GM23338 (cell line): Measurements from ENCODE around the gene PAMR1. TPM values are rescaled to one million over a fixed set of nuclear protein-coding genes. Genes with fewer than 3 reads are reported as not detected.

Experiments
- ATAC-seq: fragments of 200-7000 bp; cut with Tn5 transposase; 3 replicates; pipeline ENCODE4 v1.9.1; 2020
- DNase-seq: peaks from one replicate; pipeline ENCODE4 v3.0.0-alpha.2; 2015; ENCODE audit warnings: low spot score
- H2AFZ ChIP-seq: fragments of 200-600 bp; sonication (generic); 2 replicates; pipeline ENCODE4 v1.8.0; 2016; ENCODE audit warnings: antibody characterized with exemption, mild to moderate bottlenecking, moderate library complexity
- H3F3A ChIP-seq: fragments of 200-600 bp; sonication (generic); replicated peaks from 2 replicates; pipeline ENCODE4 v1.8.0; 2017; ENCODE audit warnings: antibody characterized with exemption, mixed run types, low read depth
- H3K27ac ChIP-seq: fragments of 200-600 bp; sonication (generic); 2 replicates; pipeline ENCODE4 v1.6.1; 2016; ENCODE audit warnings: low read depth
- H3K27me3 ChIP-seq: fragments of 200-600 bp; sonication (generic); 2 replicates; pipeline ENCODE4 v1.8.0; 2016; ENCODE audit warnings: mild to moderate bottlenecking, mixed run types, moderate library complexity; ENCODE audit not compliant: insufficient read depth
- H3K36me3 ChIP-seq: fragments of 200-600 bp; sonication (generic); 2 replicates; pipeline ENCODE4 v1.8.0; 2016; ENCODE audit warnings: mild to moderate bottlenecking; ENCODE audit not compliant: insufficient read depth
- H3K4me1 ChIP-seq: fragments of 200-600 bp; sonication (generic); 2 replicates; pipeline ENCODE4 v1.8.0; 2016; ENCODE audit warnings: mild to moderate bottlenecking, moderate library complexity; ENCODE audit not compliant: insufficient read depth
- H3K4me2 ChIP-seq: fragments of 200-600 bp; sonication (generic); 2 replicates; pipeline ENCODE4 v1.7.1; 2017; ENCODE audit warnings: mixed run types
- H3K4me3 ChIP-seq: fragments of 200-600 bp; sonication (generic); 2 replicates; pipeline ENCODE4 v1.6.1; 2016; ENCODE audit warnings: mixed run types
- H3K79me2 ChIP-seq: fragments of 200-600 bp; sonication (generic); replicated peaks from 2 replicates; pipeline ENCODE4 v1.8.0; 2017; ENCODE audit warnings: mild to moderate bottlenecking; ENCODE audit not compliant: insufficient read depth
- H3K9me2 ChIP-seq: fragments of 200-600 bp; sonication (generic); 2 replicates; pipeline ENCODE4 v1.8.0; 2017; ENCODE audit not compliant: insufficient read depth
- H4K20me1 ChIP-seq: fragments of 200-600 bp; sonication (generic); replicated peaks from 2 replicates; pipeline ENCODE4 v1.8.0; 2017; ENCODE audit warnings: mild to moderate bottlenecking; ENCODE audit not compliant: insufficient read depth
- H3K27ac Mint-ChIP-seq: 2 replicates; pipeline ENCODE4 v1.8.0; 2020; ENCODE audit warnings: inconsistent platforms, mild to moderate bottlenecking, moderate library complexity, mixed read lengths
- H3K27me3 Mint-ChIP-seq: 3 replicates; pipeline ENCODE4 v1.8.0; 2022; ENCODE audit warnings: low read depth, mild to moderate bottlenecking, moderate library complexity, mixed read lengths, inconsistent platforms; ENCODE audit not compliant: insufficient read depth, poor library complexity
- H3K36me3 Mint-ChIP-seq: 3 replicates; pipeline ENCODE4 v1.8.0; 2021; ENCODE audit warnings: low read depth, mild to moderate bottlenecking, inconsistent platforms, moderate library complexity, mixed read lengths
- H3K4me1 Mint-ChIP-seq: 3 replicates; pipeline ENCODE4 v1.8.0; 2020; ENCODE audit warnings: mild to moderate bottlenecking, inconsistent platforms, mixed read lengths
- H3K4me3 Mint-ChIP-seq: 3 replicates; pipeline ENCODE4 v1.8.0; 2021; ENCODE audit warnings: moderate library complexity, mild to moderate bottlenecking, inconsistent platforms, mixed read lengths
- H3K9me3 Mint-ChIP-seq: 3 replicates; pipeline ENCODE4 v1.8.0; 2020; ENCODE audit warnings: moderate library complexity, mild to moderate bottlenecking, inconsistent platforms, mixed read lengths
- CREB1 ChIP-seq: fragments of 250-450 bp; sonication (Bioruptor Pico); IDR thresholded peaks from 2 replicates; pipeline ENCODE4 v1.5.0; 2020; ENCODE audit warnings: low read depth, mild to moderate bottlenecking, moderate library complexity
- EZH2phosphoT487 ChIP-seq: fragments of 200-600 bp; sonication (generic); IDR thresholded peaks from one replicate; pipeline ENCODE4 v1.8.1; 2018; ENCODE audit warnings: antibody characterized with exemption; ENCODE audit not compliant: unreplicated experiment
- NANOG ChIP-seq: IDR thresholded peaks from 2 replicates; pipeline ENCODE4 v1.6.1; 2016; ENCODE audit warnings: antibody characterized with exemption, borderline replicate concordance
- STAT1 ChIP-seq: IDR thresholded peaks from one replicate; pipeline ENCODE4 v1.6.1; 2016; ENCODE audit warnings: antibody characterized with exemption; ENCODE audit not compliant: unreplicated experiment
- ZNF114 ChIP-seq: fragments of 250-450 bp; sonication (Bioruptor Pico); IDR thresholded peaks from 2 replicates; pipeline ENCODE4 v1.5.0; 2020; ENCODE audit warnings: mild to moderate bottlenecking, moderate library complexity
- polyA plus RNA-seq: library from polyadenylated mRNA; unstranded; fragments of >200 nt; fragmentation: Nextera tagmentation; extraction: Ambion mirVana; gene quantifications from 2 replicates; pipeline ENCODE4 v1.2.1, GENCODE V29; 2016
- total RNA-seq: library from RNA; depleted of rRNA; stranded (reverse); fragments of >200 nt; shearing (Covaris generic); gene quantifications from 2 replicates; pipeline ENCODE4 v1.2.3, GENCODE V29; 2014
- TF ChIP-seq, protein P1 (sequence below): IDR thresholded peaks from one replicate; pipeline ENCODE4 v1.6.1; 2018; ENCODE audit warnings: antibody characterized with exemption; ENCODE audit not compliant: unreplicated experiment
- TF ChIP-seq, protein P2 (sequence below): fragments of 250-450 bp; sonication (Bioruptor Pico); IDR thresholded peaks from 2 replicates; pipeline ENCODE4 v1.5.0; 2020; ENCODE audit warnings: mild to moderate bottlenecking, moderate library complexity

Gene PAMR1
- total and polyA plus RNA-seq, 2 experiments from 2014 or later = 1.6 to 3.1 TPM

DNA sequence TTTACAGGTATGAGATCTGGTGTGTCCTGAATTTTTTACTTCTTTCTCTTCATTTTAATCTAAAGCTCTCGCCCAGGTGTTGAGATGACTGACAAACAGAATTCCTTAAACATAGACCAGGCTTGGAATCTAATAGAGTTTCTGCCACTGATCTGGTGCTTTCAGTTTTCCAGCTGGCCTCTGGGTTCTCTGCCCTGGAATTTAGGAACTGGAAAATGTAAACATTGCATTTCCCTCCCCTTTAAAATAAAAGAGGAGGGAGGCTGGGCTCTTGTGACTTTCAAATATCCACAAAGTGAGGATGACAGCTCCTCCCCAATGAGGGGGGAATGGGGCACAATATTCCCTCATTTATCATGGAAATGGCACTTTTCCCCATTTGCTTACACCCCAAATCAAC lies 5.0 kb downstream of the PAMR1 start:
- Histone ChIP-seq H3K4me3 (no peak overlapping the region), H3K4me1 (peaks cover 21% of the 10 kb centered on the region), H3K79me2 (no peaks in the 10 kb centered on the region), H2AFZ (no peak overlapping the region), H3F3A (no peaks in the 10 kb centered on the region), H4K20me1 (no peaks in the 10 kb centered on the region), H3K27ac (no peak overlapping the region), H3K4me2 (no peak overlapping the region), H3K27me3 (peaks cover 21% of the 10 kb centered on the region), H3K9me2 (0 out of 2 replicates have a peak, but pooled peaks cover 9% of the 10 kb centered on the region), H3K36me3 (no peaks in the 10 kb centered on the region)
- H3K36me3 Mint-ChIP-seq = no peaks in the 10 kb centered on the region
- ATAC-seq = no peak
- H3K9me3 Mint-ChIP-seq = no peaks in the 10 kb centered on the region
- H3K27me3 Mint-ChIP-seq = peaks cover 8% of the 10 kb centered on the region
- peaks cover 19% of the 10 kb centered on the region; the same call in 2 of the 3 replicates for H3K4me1 Mint-ChIP-seq
- no peak for DNase-seq
- H3K27ac Mint-ChIP-seq = no peak overlapping the region
- H3K4me3 Mint-ChIP-seq = no peak overlapping the region
- TF ChIP-seq, protein P1, sequence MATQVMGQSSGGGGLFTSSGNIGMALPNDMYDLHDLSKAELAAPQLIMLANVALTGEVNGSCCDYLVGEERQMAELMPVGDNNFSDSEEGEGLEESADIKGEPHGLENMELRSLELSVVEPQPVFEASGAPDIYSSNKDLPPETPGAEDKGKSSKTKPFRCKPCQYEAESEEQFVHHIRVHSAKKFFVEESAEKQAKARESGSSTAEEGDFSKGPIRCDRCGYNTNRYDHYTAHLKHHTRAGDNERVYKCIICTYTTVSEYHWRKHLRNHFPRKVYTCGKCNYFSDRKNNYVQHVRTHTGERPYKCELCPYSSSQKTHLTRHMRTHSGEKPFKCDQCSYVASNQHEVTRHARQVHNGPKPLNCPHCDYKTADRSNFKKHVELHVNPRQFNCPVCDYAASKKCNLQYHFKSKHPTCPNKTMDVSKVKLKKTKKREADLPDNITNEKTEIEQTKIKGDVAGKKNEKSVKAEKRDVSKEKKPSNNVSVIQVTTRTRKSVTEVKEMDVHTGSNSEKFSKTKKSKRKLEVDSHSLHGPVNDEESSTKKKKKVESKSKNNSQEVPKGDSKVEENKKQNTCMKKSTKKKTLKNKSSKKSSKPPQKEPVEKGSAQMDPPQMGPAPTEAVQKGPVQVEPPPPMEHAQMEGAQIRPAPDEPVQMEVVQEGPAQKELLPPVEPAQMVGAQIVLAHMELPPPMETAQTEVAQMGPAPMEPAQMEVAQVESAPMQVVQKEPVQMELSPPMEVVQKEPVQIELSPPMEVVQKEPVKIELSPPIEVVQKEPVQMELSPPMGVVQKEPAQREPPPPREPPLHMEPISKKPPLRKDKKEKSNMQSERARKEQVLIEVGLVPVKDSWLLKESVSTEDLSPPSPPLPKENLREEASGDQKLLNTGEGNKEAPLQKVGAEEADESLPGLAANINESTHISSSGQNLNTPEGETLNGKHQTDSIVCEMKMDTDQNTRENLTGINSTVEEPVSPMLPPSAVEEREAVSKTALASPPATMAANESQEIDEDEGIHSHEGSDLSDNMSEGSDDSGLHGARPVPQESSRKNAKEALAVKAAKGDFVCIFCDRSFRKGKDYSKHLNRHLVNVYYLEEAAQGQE = no peak
- TF ChIP-seq EZH2phosphoT487 = no peak
- no peak for TF ChIP-seq CREB1
- TF ChIP-seq ZNF114 (CRISPR knock-in tag) = no peak
- no peak for TF ChIP-seq NANOG
- TF ChIP-seq STAT1 = no peak
- TF ChIP-seq, protein P2, sequence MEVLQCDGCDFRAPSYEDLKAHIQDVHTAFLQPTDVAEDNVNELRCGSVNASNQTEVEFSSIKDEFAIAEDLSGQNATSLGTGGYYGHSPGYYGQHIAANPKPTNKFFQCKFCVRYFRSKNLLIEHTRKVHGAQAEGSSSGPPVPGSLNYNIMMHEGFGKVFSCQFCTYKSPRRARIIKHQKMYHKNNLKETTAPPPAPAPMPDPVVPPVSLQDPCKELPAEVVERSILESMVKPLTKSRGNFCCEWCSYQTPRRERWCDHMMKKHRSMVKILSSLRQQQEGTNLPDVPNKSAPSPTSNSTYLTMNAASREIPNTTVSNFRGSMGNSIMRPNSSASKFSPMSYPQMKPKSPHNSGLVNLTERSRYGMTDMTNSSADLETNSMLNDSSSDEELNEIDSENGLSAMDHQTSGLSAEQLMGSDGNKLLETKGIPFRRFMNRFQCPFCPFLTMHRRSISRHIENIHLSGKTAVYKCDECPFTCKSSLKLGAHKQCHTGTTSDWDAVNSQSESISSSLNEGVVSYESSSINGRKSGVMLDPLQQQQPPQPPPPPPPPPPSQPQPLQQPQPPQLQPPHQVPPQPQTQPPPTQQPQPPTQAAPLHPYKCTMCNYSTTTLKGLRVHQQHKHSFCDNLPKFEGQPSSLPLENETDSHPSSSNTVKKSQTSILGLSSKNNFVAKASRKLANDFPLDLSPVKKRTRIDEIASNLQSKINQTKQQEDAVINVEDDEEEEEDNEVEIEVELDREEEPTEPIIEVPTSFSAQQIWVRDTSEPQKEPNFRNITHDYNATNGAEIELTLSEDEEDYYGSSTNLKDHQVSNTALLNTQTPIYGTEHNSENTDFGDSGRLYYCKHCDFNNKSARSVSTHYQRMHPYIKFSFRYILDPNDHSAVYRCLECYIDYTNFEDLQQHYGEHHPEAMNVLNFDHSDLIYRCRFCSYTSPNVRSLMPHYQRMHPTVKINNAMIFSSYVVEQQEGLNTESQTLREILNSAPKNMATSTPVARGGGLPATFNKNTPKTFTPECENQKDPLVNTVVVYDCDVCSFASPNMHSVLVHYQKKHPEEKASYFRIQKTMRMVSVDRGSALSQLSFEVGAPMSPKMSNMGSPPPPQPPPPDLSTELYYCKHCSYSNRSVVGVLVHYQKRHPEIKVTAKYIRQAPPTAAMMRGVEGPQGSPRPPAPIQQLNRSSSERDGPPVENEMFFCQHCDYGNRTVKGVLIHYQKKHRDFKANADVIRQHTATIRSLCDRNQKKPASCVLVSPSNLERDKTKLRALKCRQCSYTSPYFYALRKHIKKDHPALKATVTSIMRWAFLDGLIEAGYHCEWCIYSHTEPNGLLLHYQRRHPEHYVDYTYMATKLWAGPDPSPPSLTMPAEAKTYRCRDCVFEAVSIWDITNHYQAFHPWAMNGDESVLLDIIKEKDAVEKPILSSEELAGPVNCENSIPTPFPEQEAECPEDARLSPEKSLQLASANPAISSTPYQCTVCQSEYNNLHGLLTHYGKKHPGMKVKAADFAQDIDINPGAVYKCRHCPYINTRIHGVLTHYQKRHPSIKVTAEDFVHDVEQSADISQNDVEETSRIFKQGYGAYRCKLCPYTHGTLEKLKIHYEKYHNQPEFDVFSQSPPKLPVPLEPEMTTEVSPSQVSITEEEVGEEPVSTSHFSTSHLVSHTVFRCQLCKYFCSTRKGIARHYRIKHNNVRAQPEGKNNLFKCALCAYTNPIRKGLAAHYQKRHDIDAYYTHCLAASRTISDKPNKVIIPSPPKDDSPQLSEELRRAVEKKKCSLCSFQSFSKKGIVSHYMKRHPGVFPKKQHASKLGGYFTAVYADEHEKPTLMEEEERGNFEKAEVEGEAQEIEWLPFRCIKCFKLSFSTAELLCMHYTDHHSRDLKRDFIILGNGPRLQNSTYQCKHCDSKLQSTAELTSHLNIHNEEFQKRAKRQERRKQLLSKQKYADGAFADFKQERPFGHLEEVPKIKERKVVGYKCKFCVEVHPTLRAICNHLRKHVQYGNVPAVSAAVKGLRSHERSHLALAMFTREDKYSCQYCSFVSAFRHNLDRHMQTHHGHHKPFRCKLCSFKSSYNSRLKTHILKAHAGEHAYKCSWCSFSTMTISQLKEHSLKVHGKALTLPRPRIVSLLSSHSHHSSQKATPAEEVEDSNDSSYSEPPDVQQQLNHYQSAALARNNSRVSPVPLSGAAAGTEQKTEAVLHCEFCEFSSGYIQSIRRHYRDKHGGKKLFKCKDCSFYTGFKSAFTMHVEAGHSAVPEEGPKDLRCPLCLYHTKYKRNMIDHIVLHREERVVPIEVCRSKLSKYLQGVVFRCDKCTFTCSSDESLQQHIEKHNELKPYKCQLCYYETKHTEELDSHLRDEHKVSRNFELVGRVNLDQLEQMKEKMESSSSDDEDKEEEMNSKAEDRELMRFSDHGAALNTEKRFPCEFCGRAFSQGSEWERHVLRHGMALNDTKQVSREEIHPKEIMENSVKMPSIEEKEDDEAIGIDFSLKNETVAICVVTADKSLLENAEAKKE = no peak
